Suppressor macrophage treated with lipopolysaccharide for 4 hours (primary cell): ENCODE measurements around the gene INPP5A.
"Not testable (repeated sequence)": the region's sequence is repeated elsewhere in the genome, so short reads cannot be mapped to it uniquely, and the experiment has no call there.

ENCODE experiments used
- DNase-seq: peaks from one replicate; pipeline ENCODE4 v3.0.0-alpha.2; 2020

Gene INPP5A, protein sequence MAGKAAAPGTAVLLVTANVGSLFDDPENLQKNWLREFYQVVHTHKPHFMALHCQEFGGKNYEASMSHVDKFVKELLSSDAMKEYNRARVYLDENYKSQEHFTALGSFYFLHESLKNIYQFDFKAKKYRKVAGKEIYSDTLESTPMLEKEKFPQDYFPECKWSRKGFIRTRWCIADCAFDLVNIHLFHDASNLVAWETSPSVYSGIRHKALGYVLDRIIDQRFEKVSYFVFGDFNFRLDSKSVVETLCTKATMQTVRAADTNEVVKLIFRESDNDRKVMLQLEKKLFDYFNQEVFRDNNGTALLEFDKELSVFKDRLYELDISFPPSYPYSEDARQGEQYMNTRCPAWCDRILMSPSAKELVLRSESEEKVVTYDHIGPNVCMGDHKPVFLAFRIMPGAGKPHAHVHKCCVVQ

DNA sequence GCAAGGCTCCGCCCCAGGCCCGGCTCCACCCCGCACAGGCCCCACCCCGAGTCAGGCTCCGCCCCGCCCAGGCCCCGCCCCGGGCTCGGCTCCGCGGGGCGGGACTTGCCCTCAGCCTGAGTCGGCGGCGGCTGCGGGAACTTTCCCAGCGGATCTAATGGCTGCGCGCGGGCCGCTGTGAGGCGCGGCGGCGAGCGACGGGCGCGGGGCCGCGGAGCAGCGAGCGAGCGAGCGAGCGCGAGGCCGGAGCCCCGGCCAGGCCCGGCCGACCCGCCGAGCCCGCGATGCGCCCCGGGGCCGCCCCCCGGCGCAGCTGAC, at the start of gene INPP5A:
TSS of gene INPP5A (plus strand) at position 104 of the 318 bp plus-strand sequence. CDS start 310 bp downstream, outside the sequence.
- no peak for DNase-seq

DNA sequence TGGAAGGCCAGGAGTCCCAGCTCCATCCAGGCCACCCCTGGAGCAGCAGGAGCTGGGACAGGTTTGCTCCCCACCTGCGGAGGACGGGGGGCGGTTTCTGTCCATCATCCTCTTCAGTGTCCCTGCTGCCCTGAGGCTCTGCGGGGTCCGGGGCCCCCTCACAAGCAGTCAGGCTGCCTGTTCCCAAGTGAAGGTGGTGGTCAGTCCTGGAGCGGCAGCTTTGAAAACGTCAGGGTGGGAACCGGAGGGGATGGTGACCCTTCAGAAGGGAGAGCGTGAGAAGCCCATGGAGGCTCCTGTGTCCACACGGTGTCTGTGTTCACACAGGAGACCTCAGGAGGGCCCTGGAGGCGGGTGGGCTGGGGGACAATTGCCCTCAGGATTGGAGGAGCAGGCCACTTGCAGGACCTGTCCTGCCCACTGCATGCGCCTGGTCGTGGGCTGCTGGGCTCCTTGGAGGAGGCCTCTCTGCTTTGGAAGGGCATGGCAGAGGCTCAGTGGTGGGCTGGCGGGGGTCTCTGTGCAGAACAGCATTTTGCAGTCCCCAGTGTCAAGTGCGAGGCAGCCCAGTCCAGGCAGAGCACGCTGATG, 49.3 kb upstream of the INPP5A start:
- DNase-seq = no peak

DNA sequence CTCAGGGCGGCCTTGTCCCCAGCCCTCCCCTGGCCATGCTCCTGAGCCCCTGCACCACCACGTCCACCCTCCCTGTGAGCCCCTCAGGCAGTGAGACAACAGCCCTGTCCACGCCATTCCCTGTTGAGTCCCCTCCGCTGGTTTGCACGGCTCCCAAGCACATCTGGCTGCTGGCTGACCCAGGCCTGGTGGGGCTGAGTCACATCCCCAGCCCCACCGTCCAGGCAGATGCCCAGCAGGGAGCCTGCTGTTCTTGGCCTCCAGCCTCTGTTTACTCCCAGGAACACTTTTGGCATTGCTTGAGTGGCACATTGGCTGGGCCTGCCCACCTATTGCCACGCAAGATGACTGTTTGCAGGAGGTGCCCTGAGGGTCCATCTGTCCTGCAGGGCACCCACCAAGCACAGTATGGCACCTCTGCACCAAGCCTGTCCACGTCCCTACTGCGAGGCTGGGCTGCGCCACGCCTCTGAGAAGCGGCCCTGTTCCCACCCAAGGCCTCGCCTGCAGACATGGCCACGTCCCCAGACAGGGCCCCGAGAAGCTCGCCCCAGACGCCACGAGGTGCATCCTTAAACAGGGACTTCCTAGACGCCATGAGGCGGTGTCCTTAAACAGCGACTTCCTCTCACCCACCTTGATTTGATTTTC, 48.4 kb upstream of the INPP5A start:
- DNase-seq = no peak

DNA sequence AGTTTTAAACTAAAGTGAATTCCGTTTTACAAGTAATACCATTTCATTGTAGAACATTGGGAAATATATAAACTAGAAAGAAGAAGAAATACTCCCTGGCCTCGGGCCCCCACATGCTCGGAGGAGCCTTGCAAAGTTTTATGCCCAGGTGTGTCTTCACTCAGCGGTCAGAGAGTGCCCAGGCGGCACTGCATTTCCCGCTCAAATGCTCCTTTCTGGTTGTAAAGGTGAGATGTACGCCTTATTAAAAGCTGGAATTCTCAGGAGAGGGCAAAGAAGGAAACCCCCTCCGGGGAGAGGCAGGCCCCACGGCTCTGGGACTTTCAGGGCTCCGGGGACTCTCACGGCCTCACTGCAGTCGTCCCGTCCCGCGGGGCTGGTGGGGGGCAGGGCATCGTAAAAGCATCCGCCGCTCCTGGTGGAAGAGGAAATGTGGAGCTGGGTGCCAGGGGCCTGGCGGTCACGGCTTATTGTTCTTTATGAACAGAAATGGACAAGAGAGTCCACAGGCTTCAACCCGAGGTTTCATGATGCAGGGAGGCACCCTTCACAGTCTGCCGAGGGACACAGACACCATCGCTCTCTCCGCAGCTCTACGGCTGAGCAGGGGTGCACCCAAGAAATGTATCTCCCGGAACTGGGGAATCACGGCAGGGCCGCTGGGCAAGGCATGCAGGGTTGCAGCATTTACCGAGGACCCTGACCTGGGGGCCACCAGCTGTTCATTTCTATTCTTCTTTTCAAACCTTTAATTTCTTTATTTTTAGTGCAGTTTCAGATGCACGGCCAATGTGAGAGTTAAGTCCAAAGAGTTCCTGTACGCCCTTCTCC, 47.7 kb upstream of the INPP5A start:
- DNase-seq = no peak

DNA sequence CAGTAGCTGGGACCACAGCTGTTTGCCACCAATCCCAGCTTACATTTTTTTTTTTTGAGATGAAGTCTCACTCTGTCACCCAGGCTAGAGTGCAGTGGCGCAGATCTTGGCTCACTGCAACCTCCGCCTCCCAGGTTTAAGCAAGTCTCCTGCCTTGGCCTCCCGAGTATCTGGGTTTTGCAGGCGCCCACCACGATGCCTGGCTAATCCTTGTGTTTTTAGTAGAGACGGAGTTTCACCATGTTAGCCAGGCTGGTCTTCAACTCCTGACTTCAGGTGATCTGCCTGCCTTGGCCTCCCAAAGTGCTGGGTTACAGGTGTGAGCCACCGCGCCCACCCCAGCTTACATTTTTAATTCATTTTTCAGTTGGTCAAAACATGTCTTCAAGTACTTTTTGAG, 46.1 kb upstream of the INPP5A start:
- not testable (repeated sequence) for DNase-seq

DNA sequence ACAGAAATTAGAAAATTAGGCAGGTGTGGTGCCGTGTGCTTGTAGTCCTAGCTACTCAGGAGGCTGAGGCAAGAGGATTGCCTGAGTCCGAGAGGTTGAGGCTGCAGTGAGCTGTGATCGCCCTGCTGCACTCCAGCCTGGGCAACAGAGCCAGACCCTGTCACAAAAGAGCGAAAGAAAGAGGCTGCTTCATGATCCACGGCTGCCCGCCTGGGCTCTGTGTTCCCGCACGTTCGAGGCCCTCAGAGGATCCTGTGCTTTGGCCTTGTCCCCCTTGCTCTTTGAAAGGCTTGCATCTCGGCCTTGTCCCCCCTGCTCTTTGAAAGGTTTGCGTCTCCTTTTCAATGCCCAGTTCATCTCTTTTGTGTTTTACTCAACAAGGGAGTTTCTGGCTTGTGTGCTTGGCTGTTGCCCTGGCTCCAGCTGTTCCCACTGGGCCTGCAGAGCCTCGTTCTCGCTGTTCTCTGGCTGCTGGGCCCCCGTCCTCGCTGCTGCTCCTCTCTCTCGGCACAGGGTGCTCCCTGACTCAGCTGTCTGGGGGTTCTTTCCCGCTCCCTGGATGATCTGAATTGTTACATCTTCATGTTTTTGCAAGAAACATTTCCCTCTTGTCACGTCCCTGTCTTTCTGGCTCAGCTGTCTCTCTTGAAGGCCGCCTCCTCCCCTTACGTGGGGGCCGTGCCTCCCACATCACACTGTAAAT, 45.1 kb upstream of the INPP5A start:
- DNase-seq = no peak

DNA sequence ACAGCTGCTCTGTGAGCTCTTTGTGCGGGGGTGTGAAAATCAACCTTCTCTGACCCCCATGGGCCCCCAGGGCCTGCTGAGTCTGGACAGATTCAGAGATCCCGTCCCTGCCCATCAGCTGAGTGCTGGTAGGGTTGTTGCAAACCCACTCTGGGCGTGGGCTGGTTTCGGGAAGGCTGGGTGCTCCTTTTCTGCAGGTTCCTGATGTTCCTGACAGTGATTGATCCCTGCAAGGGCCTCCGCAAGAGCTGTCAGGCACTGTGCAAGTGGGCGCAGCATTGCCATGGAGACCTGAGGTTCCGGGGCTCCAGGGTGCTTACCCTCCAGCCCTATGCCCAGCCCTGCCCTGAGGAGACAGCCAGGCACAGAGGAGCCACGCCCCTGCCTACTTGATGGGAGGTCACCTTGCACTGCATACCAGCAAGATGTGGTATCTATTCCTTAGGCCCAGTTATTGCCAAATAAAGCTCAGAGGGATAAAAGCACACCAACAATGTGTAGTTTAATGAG, 44.3 kb upstream of the INPP5A start:
- DNase-seq = no peak

DNA sequence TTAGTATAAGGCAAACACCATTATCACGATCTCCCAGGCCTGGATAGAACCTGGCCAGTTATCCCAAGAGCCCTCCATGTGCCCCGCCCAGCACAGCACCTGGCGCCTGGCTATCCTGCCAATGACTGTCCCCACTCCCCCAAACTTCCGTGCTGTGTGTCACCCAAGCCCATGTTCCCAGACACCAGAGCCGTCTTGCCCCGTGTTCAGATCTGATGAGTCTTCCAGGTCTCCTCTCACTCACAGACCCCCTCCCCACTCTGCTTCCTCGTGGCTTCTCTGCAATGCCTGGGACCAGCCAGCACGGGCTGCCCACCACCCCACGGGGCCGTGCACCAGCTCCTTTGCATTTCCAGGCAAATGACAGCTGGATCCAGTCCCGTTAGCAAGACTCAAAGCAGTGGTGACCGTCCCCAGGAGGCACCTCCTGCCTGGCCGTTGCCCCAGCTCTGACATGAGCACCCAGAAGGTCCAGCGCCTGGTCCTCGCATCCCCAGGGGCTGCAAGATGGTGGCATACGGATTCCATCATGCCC, 43.8 kb upstream of the INPP5A start:
- DNase-seq = no peak

DNA sequence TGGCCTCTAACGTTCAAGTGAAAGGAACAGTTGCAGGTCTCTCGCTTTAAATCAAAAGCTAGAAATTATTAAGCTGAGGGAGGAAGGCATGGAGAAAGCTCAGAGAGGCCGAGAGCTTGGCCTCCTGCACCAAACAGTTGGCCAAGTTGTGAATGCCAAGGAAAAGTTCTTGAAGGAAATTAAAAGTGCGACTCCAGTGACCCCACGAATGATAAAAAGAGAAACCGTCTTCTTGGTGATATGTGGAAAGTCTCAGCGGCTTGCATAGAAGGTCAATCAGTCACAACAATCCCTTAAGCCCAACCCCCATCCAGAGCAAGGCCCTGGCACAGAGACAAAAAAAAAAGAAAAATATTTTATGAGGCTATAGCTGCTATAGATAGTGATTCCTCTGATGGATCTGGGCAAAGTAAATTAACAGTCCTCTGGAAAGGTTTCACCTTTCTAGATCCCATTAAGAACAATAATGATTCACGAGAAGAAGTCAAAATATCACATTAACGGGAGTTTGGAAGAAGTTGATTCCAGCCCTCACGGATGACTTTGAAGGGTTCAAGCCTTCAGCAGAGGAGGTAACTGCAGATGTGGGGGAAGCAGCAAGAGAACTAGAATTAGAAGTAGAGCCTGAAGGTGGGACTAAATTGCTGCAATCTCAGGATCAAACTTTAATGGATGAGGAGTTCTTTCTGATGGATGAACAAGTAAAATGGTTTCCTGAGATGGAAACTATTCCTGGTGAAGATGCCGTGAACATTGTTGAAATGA, 42.5 kb upstream of the INPP5A start:
- DNase-seq = no peak

DNA sequence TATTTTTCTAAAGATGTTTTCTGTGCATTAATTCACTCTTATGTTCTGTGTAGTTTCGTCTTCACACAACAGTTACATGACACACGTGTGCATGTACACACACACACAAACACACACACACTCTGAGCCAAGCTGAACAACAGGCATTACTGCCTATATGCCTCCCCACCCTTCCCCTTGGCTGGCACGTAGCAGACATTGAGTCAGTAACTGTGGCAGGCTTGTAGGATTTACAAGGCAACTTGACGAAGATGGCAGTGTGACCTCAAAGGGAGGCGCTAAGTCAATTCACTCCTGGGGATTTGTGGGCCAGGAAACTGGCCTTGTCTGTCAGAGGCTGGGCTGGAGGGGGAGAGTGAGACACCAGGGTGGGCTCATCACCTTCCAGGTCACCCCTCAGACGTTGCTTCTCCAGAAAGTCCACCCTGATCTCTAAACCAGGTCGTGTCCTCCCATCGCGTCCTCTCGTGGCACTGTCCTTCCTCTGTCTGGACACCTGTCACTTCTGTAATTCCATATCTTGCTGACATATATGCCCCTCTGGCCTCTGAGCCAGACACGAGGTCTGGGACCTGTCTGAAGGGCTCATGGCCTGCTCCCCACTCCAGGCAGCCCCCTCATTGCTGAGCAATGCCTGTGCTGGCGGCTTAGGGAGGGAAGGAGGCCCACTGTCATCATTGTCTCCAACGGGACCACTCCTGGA, 41.1 kb upstream of the INPP5A start:
- no peak for DNase-seq

DNA sequence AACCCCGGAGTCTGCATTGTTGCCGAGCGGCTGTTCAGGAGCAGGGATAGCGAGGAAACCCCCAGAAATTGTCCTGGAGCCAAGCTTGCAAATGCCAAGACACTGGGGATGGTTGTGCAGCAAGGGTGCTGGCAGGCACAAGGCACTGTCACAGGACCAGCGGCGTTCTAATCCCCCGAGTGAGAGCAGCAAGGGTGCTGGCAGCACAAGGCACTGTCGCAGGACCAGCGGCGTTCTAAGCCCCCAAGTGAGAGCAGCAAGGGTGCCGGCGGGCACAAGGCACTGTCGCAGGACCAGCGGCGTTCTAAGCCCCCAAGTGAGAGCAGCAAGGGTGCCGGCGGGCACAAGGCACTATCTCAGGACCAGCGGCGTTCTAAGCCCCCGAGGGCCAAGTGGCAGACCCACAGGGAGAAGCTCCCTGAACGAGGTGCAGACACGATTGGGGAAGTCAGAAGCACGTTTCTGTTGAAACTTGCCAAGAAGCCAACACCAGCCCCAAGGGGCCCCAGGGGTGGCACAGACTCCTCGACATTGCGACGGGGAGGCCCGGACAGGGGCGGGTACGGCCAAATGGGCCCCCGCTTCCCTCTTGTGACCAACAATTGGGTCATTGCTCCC, 40.4 kb upstream of the INPP5A start:
- DNase-seq = no peak

DNA sequence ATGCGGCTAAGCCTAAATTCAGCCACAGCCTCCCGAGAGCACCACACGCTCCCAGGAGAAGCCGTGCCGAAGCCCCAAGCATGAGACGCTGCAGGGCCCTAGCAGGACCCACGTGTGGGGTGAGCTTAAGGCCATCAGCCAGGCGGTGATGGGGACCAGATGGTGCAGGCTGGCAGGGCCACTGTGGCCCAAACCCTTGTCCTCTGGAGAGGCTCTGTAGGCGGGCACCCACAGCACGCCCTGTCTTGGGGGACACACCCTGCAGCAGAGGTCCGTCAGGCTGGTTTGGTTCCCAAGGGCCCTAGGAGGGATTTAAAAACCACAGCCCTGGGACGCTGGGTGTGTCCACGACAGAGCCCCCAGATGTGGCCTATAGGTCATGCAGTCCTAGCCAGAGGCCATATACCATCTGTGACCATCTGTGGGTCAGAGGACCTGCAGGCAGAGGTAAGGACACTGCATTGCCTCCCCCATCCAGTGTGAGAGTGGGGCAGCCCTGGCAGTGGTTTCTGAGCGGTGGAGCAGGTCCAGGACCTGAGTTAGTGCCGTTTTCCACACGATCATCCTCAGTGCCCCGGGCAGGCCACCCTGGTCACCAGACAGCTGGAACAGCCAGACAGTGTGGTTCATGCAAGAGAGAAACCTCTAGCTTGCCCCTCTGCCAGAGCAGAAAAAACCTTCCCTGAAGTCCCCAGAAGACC, 39.6 kb upstream of the INPP5A start:
- no peak for DNase-seq

DNA sequence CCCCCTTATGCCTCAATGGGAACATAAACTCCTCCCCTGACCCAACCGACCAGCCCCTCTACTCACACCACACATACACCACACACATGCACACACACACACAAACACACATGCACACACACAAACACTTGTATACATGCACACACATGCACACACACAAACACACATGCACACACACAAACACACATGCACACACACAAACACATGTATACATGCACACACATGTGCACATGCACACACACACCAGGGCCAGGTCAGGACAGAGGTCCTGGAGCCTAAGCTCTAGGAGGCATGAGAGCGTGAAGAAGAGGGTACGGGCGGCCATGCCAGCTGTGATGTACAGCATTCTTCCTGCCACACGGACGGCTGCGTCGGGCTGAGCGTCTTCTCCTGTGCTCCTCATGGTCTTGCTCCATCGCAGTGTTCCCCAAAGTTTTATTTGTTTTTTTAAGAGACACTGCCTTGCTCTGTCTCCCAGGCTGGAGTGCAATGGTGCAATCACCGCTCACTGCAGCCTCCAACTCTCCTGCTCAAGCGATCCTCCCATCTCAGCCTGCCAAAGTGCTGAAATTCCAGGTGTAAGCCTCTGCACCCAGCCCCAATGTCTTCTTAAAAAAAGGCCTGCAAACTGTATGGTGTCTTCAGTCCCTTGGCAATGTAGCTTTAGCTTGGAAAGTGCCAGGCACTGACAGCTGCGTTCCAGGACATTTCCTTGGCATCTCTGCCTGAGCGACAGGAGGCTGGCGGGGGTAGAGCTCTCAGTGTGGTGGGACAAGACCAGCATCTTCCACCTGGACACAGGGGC, 38.8 kb upstream of the INPP5A start:
- no peak for DNase-seq

DNA sequence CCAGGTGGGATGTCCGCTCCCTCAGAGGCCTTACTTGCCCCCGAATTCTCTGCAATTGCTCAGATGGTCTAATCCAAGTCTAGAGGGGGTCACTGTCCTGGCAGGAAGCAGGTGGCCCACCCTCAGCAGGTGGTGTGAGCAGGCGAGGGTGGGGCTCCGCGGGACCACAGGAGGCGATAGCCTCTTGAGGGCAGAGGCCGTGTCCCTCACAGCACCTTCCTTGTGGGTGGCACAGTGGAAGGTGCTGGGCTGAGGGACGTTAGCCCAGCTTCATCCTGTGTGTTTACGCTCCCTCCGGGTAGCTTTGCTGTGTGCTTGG, 38.3 kb upstream of the INPP5A start:
- DNase-seq = no peak

DNA sequence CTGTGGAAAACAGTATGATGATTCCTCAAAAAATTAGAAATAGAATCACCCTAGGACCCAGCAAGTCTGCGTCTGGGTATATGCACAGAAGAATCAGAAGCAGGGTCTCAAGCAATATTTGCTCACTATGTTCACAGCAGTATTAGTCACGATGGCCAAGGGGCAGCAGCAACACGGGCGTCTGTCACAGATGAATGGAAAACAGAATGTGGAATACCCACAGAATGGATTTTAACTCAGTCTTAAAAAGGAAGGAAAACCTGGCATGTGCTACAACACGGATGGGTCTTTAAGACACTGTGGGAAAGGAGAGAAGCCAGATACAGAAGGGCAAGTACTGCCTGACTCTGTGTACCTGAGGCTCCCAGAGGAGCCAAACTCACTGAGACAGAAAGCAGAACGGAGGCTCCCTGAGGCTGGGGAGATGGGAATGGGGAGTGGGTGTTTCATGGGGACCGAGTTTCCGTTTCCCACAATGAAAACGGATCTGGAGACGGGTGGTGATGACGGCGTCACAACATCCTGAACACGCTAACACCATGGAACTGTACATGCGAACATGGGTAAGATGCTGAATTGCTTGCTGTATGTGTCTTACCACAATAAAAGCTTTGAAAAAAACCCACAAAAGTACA, 36.7 kb upstream of the INPP5A start:
- DNase-seq = no peak

DNA sequence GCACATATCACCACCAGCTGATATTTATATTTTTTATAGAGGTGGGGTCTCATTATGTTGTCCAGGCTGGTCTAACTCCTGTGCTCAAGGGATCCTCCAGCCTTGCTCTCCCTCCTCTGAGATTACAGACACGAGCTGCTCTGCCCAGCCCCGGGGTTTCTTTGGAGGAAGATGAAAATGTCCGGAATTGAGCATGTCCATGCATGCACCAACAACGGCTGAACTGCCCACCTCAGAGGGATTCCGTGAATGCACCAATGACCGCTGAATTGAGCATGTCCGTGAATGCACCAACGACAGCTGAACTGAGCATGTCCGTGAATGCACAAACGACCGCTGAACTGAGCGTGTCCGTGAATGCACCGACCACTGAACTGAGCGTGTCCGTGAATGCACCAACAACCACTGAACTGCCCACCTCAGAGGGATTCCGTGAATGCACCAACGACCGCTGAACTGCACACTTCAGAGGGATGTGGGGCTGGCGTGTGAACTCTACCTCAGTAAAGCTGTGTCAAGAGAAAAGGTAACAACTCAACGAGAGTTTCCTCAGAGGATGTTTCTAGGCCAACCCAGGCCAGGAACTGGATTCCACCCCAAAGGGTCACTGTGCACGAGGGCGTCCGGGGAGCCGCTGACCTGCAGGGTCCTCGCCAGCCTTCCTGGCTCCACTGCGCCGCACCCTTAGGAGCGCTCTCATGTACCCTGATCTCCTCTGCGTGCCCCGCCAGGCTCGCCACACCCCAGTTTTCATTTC, 34.9 kb upstream of the INPP5A start:
- DNase-seq = no peak

DNA sequence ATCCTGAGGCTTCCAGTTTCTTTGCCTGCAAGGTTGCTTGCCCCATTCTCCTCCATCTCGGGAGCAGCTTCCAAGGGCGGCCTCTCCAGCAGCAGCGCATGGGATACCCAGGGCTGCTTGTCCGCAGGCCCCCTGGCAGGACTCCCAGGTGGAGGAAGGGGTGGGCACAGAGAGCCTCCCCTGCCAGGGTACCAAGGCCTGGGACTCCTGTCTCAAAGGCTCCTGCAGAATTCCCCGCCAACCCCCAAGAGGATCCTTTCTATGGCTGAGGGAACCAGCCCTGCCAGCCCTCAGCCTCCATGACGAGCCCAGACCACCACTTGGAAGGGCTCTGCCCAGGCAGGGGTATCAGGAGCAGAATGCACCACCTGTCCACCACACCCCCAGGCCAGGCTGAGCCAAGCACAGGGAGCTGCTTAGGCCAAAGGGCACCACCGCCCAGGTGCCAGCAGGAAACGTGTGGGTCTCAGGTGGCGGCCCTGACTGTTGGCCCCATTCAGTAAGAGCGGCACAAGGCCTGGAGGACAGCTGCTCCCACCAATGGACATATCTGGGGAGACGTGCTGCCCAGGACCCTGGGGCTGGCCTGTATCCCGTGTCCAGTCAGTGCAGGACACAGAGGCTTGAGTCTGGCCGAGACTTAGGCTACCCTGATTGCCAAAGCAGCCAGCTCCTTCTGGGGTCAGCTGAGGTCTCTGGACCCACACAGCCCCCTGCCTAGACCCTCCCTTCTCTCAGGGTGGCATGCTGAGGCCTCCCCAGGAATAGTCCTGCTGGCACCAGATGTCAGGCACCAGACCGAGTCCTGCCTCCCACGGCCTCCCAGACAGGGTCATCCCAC, 33.8 kb upstream of the INPP5A start:
- DNase-seq = no peak
